Measurements from ENCODE around the gene LLGL2.

- no peak for TF ChIP-seq POLR2A (IDR thresholded peaks at IDR 0.05)
- TF ChIP-seq CTCF (IDR thresholded peaks at IDR 0.05), result peak; percentile 38 to 77 (median 67)
Measured at GRCh38 chr17:75601057-75601987, 75.8 kb downstream of the LLGL2 start.
